H1 (cell line): ENCODE results near the gene LSR. TPM values are rescaled to one million over a fixed set of nuclear protein-coding genes. Genes with fewer than 3 reads are reported as not detected.

Experiments
- CTCF ChIA-PET: fragments of 300-600 bp; sonication (Branson Sonifier 250); formaldehyde crosslinking; loops from one replicate; lab custom pipeline; 2021; ENCODE audit not compliant: partially characterized antibody; lab: Charles Lee
- POLR2A ChIA-PET: fragments of 300-600 bp; sonication (Branson Sonifier 250); formaldehyde crosslinking; loops from one replicate; lab custom pipeline; 2021; ENCODE audit warnings: inconsistent platforms; ENCODE audit not compliant: partially characterized antibody; lab: Charles Lee
- DNase-seq, 2 experiments: peaks; one replicate each; pipeline versions ENCODE4 v3.0.0 to v3.0.0-alpha.2; 2010 to 2022; ENCODE audit warnings: low spot score in 2 of 2, low read depth in 1 of 2, mixed read lengths in 1 of 2
- FAIRE-seq: peaks from 2 replicates; lab custom pipeline; 2011; peaks lifted over from hg19 to GRCh38; lab: Jason Lieb, UNC
- H2AFZ ChIP-seq: 2 replicates; pipeline ENCODE4 v1.8.1; 2012; ENCODE audit warnings: low read length, inconsistent platforms
- H2AK5ac ChIP-seq: 2 replicates; pipeline ENCODE4 v1.6.1; 2013; ENCODE audit warnings: low read depth, low read length
- H2BK120ac ChIP-seq: replicated peaks from 2 replicates; pipeline ENCODE3; 2013; ENCODE audit warnings: low read depth, low read length, inconsistent platforms
- H2BK12ac ChIP-seq: 2 replicates; pipeline ENCODE4 v1.6.1; 2013; ENCODE audit warnings: low read depth, low read length
- H2BK15ac ChIP-seq: 2 replicates; pipeline ENCODE4 v1.6.1; 2013; ENCODE audit warnings: low read length
- H2BK20ac ChIP-seq: 2 replicates; pipeline ENCODE4 v1.6.1; 2013; ENCODE audit warnings: low read length
- H2BK5ac ChIP-seq: 2 replicates; pipeline ENCODE4 v1.6.1; 2013; ENCODE audit warnings: low read depth, low read length
- H3K14ac ChIP-seq: 2 replicates; pipeline ENCODE4 v1.6.1; 2013; ENCODE audit warnings: inconsistent platforms; ENCODE audit not compliant: insufficient read length
- H3K18ac ChIP-seq: 2 replicates; pipeline ENCODE4 v1.6.1; 2013; ENCODE audit warnings: low read length; ENCODE audit errors: extremely low read depth
- H3K23ac ChIP-seq: 2 replicates; pipeline ENCODE4 v1.6.1; 2013; ENCODE audit warnings: inconsistent platforms; ENCODE audit not compliant: insufficient read length
- H3K23me2 ChIP-seq: 2 replicates; pipeline ENCODE4 v1.6.1; 2013; ENCODE audit warnings: low read depth, low read length
- H3K27ac ChIP-seq: 2 replicates; pipeline ENCODE4 v1.6.1; 2011; ENCODE audit warnings: low read depth, low read length, inconsistent platforms
- H3K27me3 ChIP-seq, 4 experiments: replicated peaks in 1 of 4; 1 replicate in 1 of 4; 2 replicates in 3 of 4; pipeline versions ENCODE4 v1.6.1 to v1.8.1; 2011 to 2013; ENCODE audit warnings: low read length in 3 of 4, mild to moderate bottlenecking in 3 of 4, inconsistent platforms in 2 of 4, mixed read lengths in 2 of 4, moderate library complexity in 1 of 4; ENCODE audit not compliant: control insufficient read depth in 3 of 4, insufficient read depth in 3 of 4; ENCODE audit errors: extremely low read depth in 1 of 4
- H3K36me3 ChIP-seq, 4 experiments: 2 replicates each; pipeline versions ENCODE4 v1.6.1 to v1.8.1; 2011 to 2013; ENCODE audit warnings: mild to moderate bottlenecking in 4 of 4, low read length in 3 of 4, moderate library complexity in 2 of 4, control low read depth in 1 of 4, inconsistent platforms in 1 of 4; ENCODE audit not compliant: insufficient read depth in 4 of 4, control insufficient read depth in 2 of 4
- H3K4ac ChIP-seq: replicated peaks from 2 replicates; pipeline ENCODE3; 2013; ENCODE audit warnings: low read length, low read depth, mixed read lengths, inconsistent platforms; ENCODE audit not compliant: insufficient read length
- H3K4me1 ChIP-seq, 4 experiments: replicated peaks in 1 of 4; 1 replicate in 1 of 4; 2 replicates in 3 of 4; pipeline versions ENCODE4 v1.6.1 to v1.8.1; 2011 to 2013; ENCODE audit warnings: low read length in 3 of 4, inconsistent platforms in 2 of 4, mixed read lengths in 1 of 4; ENCODE audit not compliant: insufficient read depth in 4 of 4, control insufficient read depth in 3 of 4
- H3K4me2 ChIP-seq, 2 experiments: 2 replicates each; pipeline versions ENCODE4 v1.6.1 to v1.8.1; 2011 to 2013; ENCODE audit warnings: low read depth in 2 of 2, low read length in 2 of 2, control low read depth in 1 of 2, inconsistent platforms in 1 of 2, mild to moderate bottlenecking in 1 of 2; ENCODE audit not compliant: insufficient read depth in 1 of 2
- H3K4me3 ChIP-seq, 4 experiments: fragments of 200-600, 300-600 bp in 1 of 4; sonication (generic), shearing (Covaris generic), sonication (Bioruptor Twin) in 1 of 4; 2 replicates each; pipeline versions ENCODE4 v1.5.1 to v1.8.1; 2011 to 2016; ENCODE audit warnings: low read length in 4 of 4, low read depth in 3 of 4, control low read depth in 2 of 4, inconsistent platforms in 2 of 4, mild to moderate bottlenecking in 2 of 4, mixed read lengths in 1 of 4, moderate library complexity in 1 of 4; ENCODE audit not compliant: insufficient read depth in 2 of 4; ENCODE audit errors: extremely low read depth in 1 of 4
- H3K56ac ChIP-seq: replicated peaks from 2 replicates; pipeline ENCODE3; 2013; ENCODE audit warnings: low read depth, mild to moderate bottlenecking, mixed read lengths, low read length, inconsistent platforms; ENCODE audit not compliant: insufficient read length
- H3K79me1 ChIP-seq: 2 replicates; pipeline ENCODE4 v1.6.1; 2013; ENCODE audit warnings: low read depth, low read length, control low read depth
- H3K79me2 ChIP-seq, 2 experiments: 2 replicates each; pipeline versions ENCODE4 v1.6.1 to v1.8.1; 2012 to 2013; ENCODE audit warnings: low read length in 2 of 2, mild to moderate bottlenecking in 2 of 2, inconsistent platforms in 1 of 2; ENCODE audit not compliant: insufficient read depth in 2 of 2, control insufficient read depth in 1 of 2
- H3K9ac ChIP-seq, 4 experiments: replicated peaks in 1 of 4; 1 replicate in 1 of 4; 2 replicates in 3 of 4; pipeline versions ENCODE4 v1.6.1 to v1.8.1; 2011 to 2013; ENCODE audit warnings: low read depth in 3 of 4, low read length in 3 of 4, control low read depth in 2 of 4, mild to moderate bottlenecking in 2 of 4, moderate library complexity in 2 of 4, inconsistent platforms in 1 of 4; ENCODE audit errors: extremely low read depth in 1 of 4
- H3K9me3 ChIP-seq, 2 experiments: 2 replicates each; pipeline versions ENCODE4 v1.6.1 to v1.8.1; 2012 to 2013; ENCODE audit warnings: mild to moderate bottlenecking in 2 of 2, moderate library complexity in 2 of 2, control low read depth in 1 of 2, inconsistent platforms in 1 of 2, low read depth in 1 of 2, low read length in 1 of 2, mixed read lengths in 1 of 2; ENCODE audit not compliant: insufficient read depth in 2 of 2
- H4K20me1 ChIP-seq, 2 experiments: replicated peaks in 1 of 2; 2 replicates each; pipeline versions ENCODE3 to v1.8.1; 2011 to 2013; ENCODE audit warnings: inconsistent platforms in 2 of 2, low read length in 2 of 2, mild to moderate bottlenecking in 1 of 2; ENCODE audit not compliant: insufficient read depth in 2 of 2, control insufficient read depth in 1 of 2
- H4K5ac ChIP-seq: 2 replicates; pipeline ENCODE4 v1.6.1; 2013; ENCODE audit warnings: low read length, low read depth, mixed read lengths, inconsistent platforms; ENCODE audit not compliant: insufficient read length
- H4K8ac ChIP-seq: 2 replicates; pipeline ENCODE4 v1.8.0; 2013; ENCODE audit warnings: mild to moderate bottlenecking, moderate library complexity, low read length, inconsistent platforms; ENCODE audit not compliant: insufficient read depth; ENCODE audit errors: extremely low read depth
- H4K91ac ChIP-seq: replicated peaks from 2 replicates; pipeline ENCODE3; 2013; ENCODE audit warnings: low read length, mixed read lengths, inconsistent platforms; ENCODE audit not compliant: insufficient read length
- WGBS, 2 experiments: shearing (Covaris generic) in 1 of 2; methylation state at CpG; one replicate each; pipeline versions ENCODE4 v1.1.6 to v1.1.7; 2013 to 2015; ENCODE audit warnings: low lambda C conversion rate in 2 of 2, mixed read lengths in 2 of 2, inconsistent platforms in 1 of 2, low coverage in 1 of 2, missing lambda C conversion rate in 1 of 2; ENCODE audit not compliant: insufficient replicate concordance in 2 of 2, insufficient coverage in 1 of 2, insufficient read length in 1 of 2; ENCODE audit errors: extremely low coverage in 1 of 2, missing lambda C conversion rate in 1 of 2; 5-methylcytosine and 5-hydroxymethylcytosine counted together
- polyA plus RNA-seq, 7 experiments: library from polyadenylated mRNA; depleted of rRNA in 3 of 7; stranded (reverse) in 5 of 7; unstranded in 2 of 7; fragments of >200 nt in 5 of 7; fragments of 200-250 nt in 2 of 7; gene quantifications; 1 replicate in 5 of 7; 2 replicates in 1 of 7; 4 replicates in 1 of 7; pipeline versions ENCODE4 v1.2.1 to v1.2.3, GENCODE V29; 2011 to 2013; ENCODE audit warnings: missing spikeins in 2 of 7, mixed read lengths in 2 of 7
- total RNA-seq: library from RNA; stranded (reverse); fragmentation: NEBNext Ultra II Directional; extraction: Animal tissue kit (Norgen Biotek cat#: 25700); gene quantifications from 2 replicates; pipeline ENCODE4 v1.2.1, GENCODE V29; 2021

LSR gene
- total and polyA plus RNA-seq, 2 of the 8 experiments (the other 6 are each of a cell fraction or from before 2014, with no cell fraction given), result 159 to 186 TPM

DNA sequence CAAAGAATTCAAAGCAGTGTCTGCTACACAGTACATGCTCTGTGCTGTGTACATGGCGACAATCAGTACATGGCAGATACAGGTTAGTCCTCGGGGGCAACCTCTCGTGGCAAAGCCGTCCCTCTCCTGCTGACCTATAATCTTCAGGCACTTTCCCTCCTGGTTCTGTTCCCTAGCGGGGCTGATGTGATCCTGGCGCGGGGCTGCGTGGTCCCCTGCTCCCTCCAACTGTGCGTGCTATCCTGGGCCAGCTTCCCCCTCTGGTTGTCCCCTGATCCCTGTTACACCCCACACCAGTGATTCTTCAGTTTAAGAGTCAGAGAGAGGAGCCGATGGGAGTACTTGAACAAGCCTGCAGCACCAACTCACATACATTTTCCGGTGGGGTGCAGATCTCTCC is 55.2 kb downstream of the LSR start:
- no peak overlapping the region for H3K9ac ChIP-seq
- CTCF ChIA-PET, result interaction anchor here (0.6 to 0.9 kb wide), 2 partner anchors 204 to 274 kb away, joined by 3 read pairs; no protein-coding TSS in a partner anchor

More for the DNA sequence above, 55.2 kb downstream of the LSR start:
- Histone ChIP-seq H3K4me1 (peaks cover 0 to 2% (median 0%) of the 10 kb centered on the region in 4 experiments; a peak in 1 of 7 replicates), H3K27ac (no peak overlapping the region), H3K4me2 (no peak overlapping the region), H3K79me1 (no peaks in the 10 kb centered on the region), H3K56ac (no peak overlapping the region), H3K27me3 (no peaks in the 10 kb centered on the region), H3K36me3 (no peaks in the 10 kb centered on the region), H3K9me3 (no peaks in the 10 kb centered on the region), H2BK20ac (no peak overlapping the region), H2BK5ac (no peak overlapping the region), H3K18ac (no peak overlapping the region), H3K23me2 (no peaks in the 10 kb centered on the region), H4K91ac (peak overlapping the region; percentile 40), H4K5ac (no peak overlapping the region), H3K4me3 (no peak overlapping the region), H2BK120ac (no peak overlapping the region), H3K4ac (no peak overlapping the region), H2BK15ac (no peak overlapping the region), H2AK5ac (no peak overlapping the region), H3K23ac (no peak overlapping the region), H4K20me1 (peaks cover 0 to under 1% of the 10 kb centered on the region in 2 experiments), H2AFZ (no peak overlapping the region), H3K14ac (no peak overlapping the region), H2BK12ac (peak overlapping the region; percentile 20; the same call in 1 of the 2 replicates), H4K8ac (no peak overlapping the region), H3K79me2 (no peaks in the 10 kb centered on the region)
- POLR2A ChIA-PET, result interaction anchor here (1.3 kb wide), 1 partner anchor 14 kb away, joined by 3 read pairs; no protein-coding TSS in a partner anchor
- FAIRE-seq (no peak), DNase-seq (no peak)
- WGBS, 2 experiments, result 88% methylated on average over 9 of the region's 11 CpGs; no CpG with 5 or more reads in 1 of the 2 experiments
